Aortic smooth muscle cell (primary cell): ENCODE measurements around the gene AKR1B1. TPM values are rescaled to one million over a fixed set of nuclear protein-coding genes. Genes with fewer than 3 reads are reported as not detected.

Experiments used
- total RNA-seq: library from RNA; depleted of rRNA; stranded (reverse); fragments of >200 nt; gene quantifications from 2 replicates; pipeline ENCODE4 v1.2.3, GENCODE V29; 2014

The AKR1B1 gene
- total RNA-seq = 72.8 and 82.0 TPM in 2 replicates

GRCh38 chr7:134458806-134459698, at the start of gene AKR1B1:
Gene AKR1B1 (minus strand): TSS chr7:134459100. CDS start chr7:134459062, 38 bp downstream.

Other genes starting within 250 kb of the AKR1B1 start
- 20.1 and 21.5 TPM in 2 replicates for gene SLC35B4, start 142.2 kb downstream of the AKR1B1 start, total RNA-seq
- gene AKR1B10, start 68.5 kb upstream of the AKR1B1 start, total RNA-seq = 2.2 and 2.4 TPM in 2 replicates
- gene AKR1B15, start 90.0 kb upstream of the AKR1B1 start, total RNA-seq = not detected in 2 replicates
- 46.6 and 48.4 TPM in 2 replicates for gene BPGM, start 187.8 kb upstream of the AKR1B1 start, total RNA-seq